ENCODE results near the gene KLF18. TPM values are rescaled to one million over a fixed set of nuclear protein-coding genes. Genes with fewer than 3 reads are reported as not detected.

Gene KLF18
- total RNA-seq, 1 donor from 2014 or later = not detected

Small RNA genes within 50 kb of the gene (small RNA-seq; reads per million reads assigned to genes)
- gene AL035417.1 = not detected
- gene OOSP1P1 = not detected
- not detected for gene RF00019
- not detected for gene RN7SL479P

Other genes with a start within 250 kb of the KLF18 start
- not detected for gene ARTN, start 207.8 kb downstream of the KLF18 start, total RNA-seq
- gene IPO13, start 194.7 kb downstream of the KLF18 start, total RNA-seq = 11.0 TPM
- gene DPH2, start 171.6 kb downstream of the KLF18 start, total RNA-seq = 9.9 TPM
- 73.1 TPM for gene ATP6V0B, start 166.7 kb downstream of the KLF18 start, total RNA-seq
- gene B4GALT2, start 162.4 kb downstream of the KLF18 start, total RNA-seq = 29.7 TPM
- under 0.01 TPM for gene CCDC24, start 150.0 kb downstream of the KLF18 start, total RNA-seq
- gene SLC6A9, start 110.2 kb downstream of the KLF18 start, total RNA-seq = 2.1 TPM
- gene KLF17, start 22.8 kb downstream of the KLF18 start, total RNA-seq = under 0.01 TPM
- 14.6 TPM for gene DMAP1, start 71.8 kb upstream of the KLF18 start, total RNA-seq
- 52.7 TPM for gene ERI3, start 213.6 kb upstream of the KLF18 start, total RNA-seq

Measured in skeletal muscle tissue (tissue), 2 donors.